ENCODE data around the gene TMEM125. TPM values are rescaled to one million over a fixed set of nuclear protein-coding genes. Genes with fewer than 3 reads are reported as not detected.

Gene TMEM125
- total RNA-seq = 10 to 100 TPM in 1 of 2 donors, 1 to 10 TPM in 1; 7.5 to 19.3 TPM
- 10 to 100 TPM; 10.1 to 10.9 TPM for polyA plus RNA-seq (ENCODE audit: insufficient read length in 2 of 2)
- long read RNA-seq, donor 1, partial matches to known transcripts = 12 of 12 reads
- long read RNA-seq, donor 1, other reads (novel, unspliced or antisense) = 0 of 12 reads
- long read RNA-seq, donor 2 = 0 reads
- long read RNA-seq, donor 3 = 0 reads
- long read RNA-seq, donor 4, transcript TMEM125-202 (4 exons, 1,786 nt) = major isoform, 11 of 15 reads
- long read RNA-seq, donor 4, partial matches to known transcripts = 0 of 15 reads
- long read RNA-seq, donor 4, other reads (novel, unspliced or antisense) = 0 of 15 reads

- no peak within 1 kb of the TSS for H3K4me3 ChIP-seq (ENCODE audit: low read depth, low read length)
- no peaks in the 10 kb centered on the region for H3K9me3 ChIP-seq (ENCODE audit: control insufficient read depth, insufficient read depth, low read length)
- no peak for DNase-seq (ENCODE audit: low read depth in 4 of 6, low spot score in 6 of 6)
- peaks cover 4% of the 10 kb centered on the region for H3K27me3 ChIP-seq (ENCODE audit: control insufficient read depth, insufficient read depth, low read length)
- peaks cover 26% of the 10 kb centered on the region for H3K4me1 ChIP-seq (ENCODE audit: control insufficient read depth, insufficient read depth, low read length)
- WGBS (ENCODE audit: insufficient coverage) = 65% methylated on average over 7 of the region's 7 CpGs
- H3K36me3 ChIP-seq (ENCODE audit: control insufficient read depth, insufficient read depth, low read length) = no peaks in the 10 kb centered on the region
- H3K27ac ChIP-seq (ENCODE audit: low read depth, low read length) = no peak within 1 kb of the TSS
These were observed at the start of gene TMEM125 for GRCh38 chr1:43269627-43270375. TSS of gene TMEM125 (plus strand) at chr1:43269983. CDS start at chr1:43272723, 2,740 bp downstream.

GRCh38 chr1:43220905-43221778 is 48.6 kb upstream of the TMEM125 start:
- WGBS (ENCODE audit: insufficient coverage) = 86% methylated on average over 4 of the region's 7 CpGs
- Histone ChIP-seq H3K36me3 (ENCODE audit: control insufficient read depth, insufficient read depth, low read length) (peaks cover 1% of the 10 kb centered on the region), H3K4me3 (ENCODE audit: low read depth, low read length) (no peak overlapping the region), H3K4me1 (ENCODE audit: control insufficient read depth, insufficient read depth, low read length) (no peaks in the 10 kb centered on the region), H3K27ac (ENCODE audit: low read depth, low read length) (no peak overlapping the region), H3K9me3 (ENCODE audit: control insufficient read depth, insufficient read depth, low read length) (no peaks in the 10 kb centered on the region), H3K27me3 (ENCODE audit: control insufficient read depth, insufficient read depth, low read length) (no peaks in the 10 kb centered on the region)
- DNase-seq (ENCODE audit: low read depth in 4 of 6, low spot score in 6 of 6) = peak in 1 of 6 donors; percentile 53

- Histone ChIP-seq H3K9me3 (ENCODE audit: control insufficient read depth, insufficient read depth, low read length) (no peaks in the 10 kb centered on the region), H3K36me3 (ENCODE audit: control insufficient read depth, insufficient read depth, low read length) (no peaks in the 10 kb centered on the region), H3K27me3 (ENCODE audit: control insufficient read depth, insufficient read depth, low read length) (no peaks in the 10 kb centered on the region), H3K4me3 (ENCODE audit: low read depth, low read length) (no peak overlapping the region), H3K27ac (ENCODE audit: low read depth, low read length) (no peak overlapping the region), H3K4me1 (ENCODE audit: control insufficient read depth, insufficient read depth, low read length) (no peaks in the 10 kb centered on the region)
- peak in 1 of 6 donors; percentile 45 for DNase-seq (ENCODE audit: low read depth in 4 of 6, low spot score in 6 of 6)
- no CpG with 5 or more reads among the region's 1 CpG for WGBS (ENCODE audit: insufficient coverage)
These were observed 48.0 kb upstream of the TMEM125 start for GRCh38 chr1:43221797-43222196.

- Histone ChIP-seq H3K27me3 (ENCODE audit: control insufficient read depth, insufficient read depth, low read length) (no peaks in the 10 kb centered on the region), H3K4me3 (ENCODE audit: low read depth, low read length) (no peak overlapping the region), H3K4me1 (ENCODE audit: control insufficient read depth, insufficient read depth, low read length) (peaks cover 3% of the 10 kb centered on the region), H3K9me3 (ENCODE audit: control insufficient read depth, insufficient read depth, low read length) (no peaks in the 10 kb centered on the region), H3K27ac (ENCODE audit: low read depth, low read length) (no peak overlapping the region), H3K36me3 (ENCODE audit: control insufficient read depth, insufficient read depth, low read length) (no peaks in the 10 kb centered on the region)
- DNase-seq (ENCODE audit: low read depth in 4 of 6, low spot score in 6 of 6) = no peak
- 92% methylated on average over 7 of the region's 9 CpGs for WGBS (ENCODE audit: insufficient coverage)
These were observed 46.9 kb upstream of the TMEM125 start for GRCh38 chr1:43222879-43223278.

- no CpG with 5 or more reads among the region's 3 CpGs for WGBS (ENCODE audit: insufficient coverage)
- no peak for DNase-seq (ENCODE audit: low read depth in 4 of 6, low spot score in 6 of 6)
- peaks cover 7% of the 10 kb centered on the region for H3K4me1 ChIP-seq (ENCODE audit: control insufficient read depth, insufficient read depth, low read length)
These were observed 44.6 kb upstream of the TMEM125 start for GRCh38 chr1:43225168-43225567.

GRCh38 chr1:43227143-43227764 is 42.5 kb upstream of the TMEM125 start:
- no peak overlapping the region for H3K27ac ChIP-seq (ENCODE audit: low read depth, low read length)
- WGBS (ENCODE audit: insufficient coverage) = 20% methylated on average over 10 of the region's 10 CpGs
- DNase-seq (ENCODE audit: low read depth in 4 of 6, low spot score in 6 of 6) = peak; percentile 49 to 95 (median 76)

More at GRCh38 chr1:43225168-43225567, 44.6 kb upstream of the TMEM125 start:
- Histone ChIP-seq H3K27me3 (ENCODE audit: control insufficient read depth, insufficient read depth, low read length) (no peaks in the 10 kb centered on the region), H3K9me3 (ENCODE audit: control insufficient read depth, insufficient read depth, low read length) (no peaks in the 10 kb centered on the region), H3K4me3 (ENCODE audit: low read depth, low read length) (no peak overlapping the region), H3K36me3 (ENCODE audit: control insufficient read depth, insufficient read depth, low read length) (no peaks in the 10 kb centered on the region), H3K27ac (ENCODE audit: low read depth, low read length) (no peak overlapping the region)

GRCh38 chr1:43229826-43230780 is 39.7 kb upstream of the TMEM125 start:
- WGBS (ENCODE audit: insufficient coverage) = 66% methylated on average over 6 of the region's 6 CpGs
- Histone ChIP-seq H3K4me3 (ENCODE audit: low read depth, low read length) (no peak overlapping the region), H3K36me3 (ENCODE audit: control insufficient read depth, insufficient read depth, low read length) (peaks cover 3% of the 10 kb centered on the region), H3K27ac (ENCODE audit: low read depth, low read length) (no peak overlapping the region), H3K9me3 (ENCODE audit: control insufficient read depth, insufficient read depth, low read length) (no peaks in the 10 kb centered on the region), H3K27me3 (ENCODE audit: control insufficient read depth, insufficient read depth, low read length) (no peaks in the 10 kb centered on the region), H3K4me1 (ENCODE audit: control insufficient read depth, insufficient read depth, low read length) (peaks cover 11% of the 10 kb centered on the region)
- DNase-seq (ENCODE audit: low read depth in 4 of 6, low spot score in 6 of 6) = no peak

More at GRCh38 chr1:43227143-43227764, 42.5 kb upstream of the TMEM125 start:
- H3K4me3 ChIP-seq (ENCODE audit: low read depth, low read length) = no peak overlapping the region
- H3K4me1 ChIP-seq (ENCODE audit: control insufficient read depth, insufficient read depth, low read length) = peaks cover 11% of the 10 kb centered on the region
- H3K27me3 ChIP-seq (ENCODE audit: control insufficient read depth, insufficient read depth, low read length) = no peaks in the 10 kb centered on the region
- H3K36me3 ChIP-seq (ENCODE audit: control insufficient read depth, insufficient read depth, low read length) = peaks cover 3% of the 10 kb centered on the region
- no peaks in the 10 kb centered on the region for H3K9me3 ChIP-seq (ENCODE audit: control insufficient read depth, insufficient read depth, low read length)

GRCh38 chr1:43232074-43232473 is 37.7 kb upstream of the TMEM125 start:
- Histone ChIP-seq H3K27me3 (ENCODE audit: control insufficient read depth, insufficient read depth, low read length) (no peaks in the 10 kb centered on the region), H3K4me3 (ENCODE audit: low read depth, low read length) (no peak overlapping the region), H3K9me3 (ENCODE audit: control insufficient read depth, insufficient read depth, low read length) (no peaks in the 10 kb centered on the region), H3K36me3 (ENCODE audit: control insufficient read depth, insufficient read depth, low read length) (peaks cover 3% of the 10 kb centered on the region), H3K27ac (ENCODE audit: low read depth, low read length) (no peak overlapping the region), H3K4me1 (ENCODE audit: control insufficient read depth, insufficient read depth, low read length) (peaks cover 10% of the 10 kb centered on the region)
- DNase-seq (ENCODE audit: low read depth in 4 of 6, low spot score in 6 of 6) = no peak
- 67% methylated on average over 2 of the region's 4 CpGs for WGBS (ENCODE audit: insufficient coverage)

Measured in spinal cord (tissue), 10 donors.